NCI-H748 (cell line): ENCODE results near the gene ACOT12.
"Not testable (repeated sequence)": the region's sequence is repeated elsewhere in the genome, so short reads cannot be mapped to it uniquely, and the experiment has no call there.

Source experiments
- DNase-seq: peaks from one replicate; lab custom pipeline; 2025; ENCODE audit not compliant: unreplicated experiment; lab: John Stamatoyannopoulos, UW

Gene ACOT12

GRCh38 chr5:81393783-81394718 is at the start of gene ACOT12:
Gene ACOT12 (minus strand): TSS chr5:81394134. CDS start chr5:81394114, 20 bp downstream.
- peak; percentile 62 for DNase-seq

DNA sequence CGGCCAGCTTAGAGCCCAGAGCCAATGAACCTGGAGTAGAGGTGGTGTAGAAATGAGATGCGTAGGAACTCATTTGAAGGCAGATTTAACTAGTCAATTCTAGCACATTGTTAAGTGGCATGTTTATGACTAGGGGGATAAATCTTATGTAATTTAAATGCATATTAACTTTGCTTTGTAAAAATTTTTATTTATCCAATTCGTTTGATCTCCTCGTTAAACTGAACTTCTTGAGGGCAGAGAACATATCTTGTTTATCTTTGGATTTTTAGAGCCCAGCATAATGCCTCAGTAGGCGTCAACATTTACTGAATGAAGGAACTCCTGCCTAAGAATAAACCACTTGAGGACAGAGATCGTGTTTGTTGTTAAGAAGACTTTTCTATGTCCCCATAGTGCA is 41.1 kb upstream of the ACOT12 start:
- no peak for DNase-seq

DNA sequence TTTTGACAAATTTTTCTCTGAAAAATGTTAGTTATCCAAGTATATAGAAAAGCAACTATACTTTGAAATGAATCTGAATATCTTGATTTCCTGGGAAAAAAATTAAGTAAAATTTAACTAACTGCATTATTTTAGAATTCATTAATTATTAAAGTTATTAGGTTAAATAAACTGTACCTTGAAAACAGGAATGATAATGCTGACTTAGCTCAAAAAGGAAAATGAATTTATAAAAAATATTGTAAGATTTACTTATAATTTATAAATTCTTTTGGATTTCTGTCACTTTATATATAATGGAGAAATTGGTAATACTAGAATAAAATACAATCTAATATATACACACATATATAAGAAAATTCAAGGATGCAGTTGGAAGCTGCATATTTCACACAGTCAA is 36.1 kb upstream of the ACOT12 start:
- DNase-seq, result no peak

- no peak for DNase-seq
Observed at GRCh38 chr5:81429363-81429762, 35.4 kb upstream of the ACOT12 start.

DNA sequence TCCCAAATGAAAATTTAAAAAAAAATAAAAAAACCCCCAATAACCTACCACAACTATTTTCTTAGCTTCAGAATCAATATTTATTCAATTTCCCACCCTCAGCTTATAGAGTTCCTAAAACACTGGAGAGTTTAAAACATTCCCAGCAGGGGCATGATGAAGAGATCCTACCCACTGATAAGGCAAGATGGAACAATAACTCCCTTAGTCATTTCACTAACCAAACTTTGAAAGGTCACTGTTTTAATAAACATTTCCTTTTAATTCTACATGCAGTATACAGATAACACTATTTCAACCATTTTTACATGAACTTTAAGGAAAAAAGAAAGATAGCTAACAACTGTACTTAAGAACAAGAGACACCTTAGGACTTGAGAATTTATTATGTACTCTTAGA is 34.9 kb upstream of the ACOT12 start:
- no peak for DNase-seq

GRCh38 chr5:81428446-81428845 is 34.5 kb upstream of the ACOT12 start:
- DNase-seq, result no peak

DNA sequence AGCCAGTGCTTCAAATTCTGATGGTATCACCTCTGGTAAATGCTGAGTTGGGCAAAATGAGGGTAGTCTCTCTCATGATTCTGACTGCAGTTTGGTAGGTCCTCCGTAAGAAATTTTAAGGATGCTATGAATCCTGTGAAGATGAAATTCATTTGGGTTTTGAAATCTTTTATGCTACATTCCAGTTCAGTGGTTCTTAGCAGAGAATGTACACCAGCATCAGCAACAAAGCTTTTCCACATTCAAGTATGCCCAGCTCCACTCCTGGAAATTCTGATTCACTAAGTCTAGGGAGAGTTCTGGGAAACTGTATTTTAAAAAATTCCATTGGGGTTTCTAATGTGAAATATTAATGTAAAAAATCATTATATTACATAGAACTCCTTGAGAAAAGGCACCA is 33.6 kb upstream of the ACOT12 start:
- no peak for DNase-seq

DNA sequence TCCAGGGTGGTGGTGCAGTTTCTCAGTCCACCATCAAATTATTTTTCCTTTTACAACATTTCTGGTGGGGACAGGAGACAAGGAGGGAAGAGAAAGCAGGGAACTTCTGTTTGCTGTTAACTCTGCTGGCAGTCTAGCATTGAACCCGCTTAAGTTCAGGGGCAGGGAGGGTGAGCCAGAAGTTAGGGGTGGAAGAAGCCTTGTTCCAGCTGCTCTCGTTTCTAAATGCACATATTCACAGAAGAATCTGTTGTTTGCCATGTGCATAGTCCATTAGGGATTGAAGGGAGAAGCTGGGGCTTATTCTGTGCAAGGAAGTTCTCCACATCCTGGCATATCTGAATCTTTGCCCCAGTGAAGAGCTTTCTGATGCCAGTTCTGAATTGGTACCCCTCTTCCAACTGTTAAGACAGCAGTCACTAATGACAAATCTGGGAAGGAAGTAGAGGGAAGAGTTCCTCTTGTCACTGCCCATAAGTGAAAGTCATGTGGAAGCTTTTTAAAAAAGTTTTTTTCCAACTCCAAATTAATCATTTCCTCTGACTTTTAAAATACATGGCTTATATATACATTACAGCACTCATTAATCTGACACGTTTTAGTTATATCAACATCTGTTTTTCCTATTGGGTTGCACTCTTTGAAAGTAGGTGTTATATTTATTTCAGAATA is 32.6 kb upstream of the ACOT12 start:
- DNase-seq, result no peak

DNA sequence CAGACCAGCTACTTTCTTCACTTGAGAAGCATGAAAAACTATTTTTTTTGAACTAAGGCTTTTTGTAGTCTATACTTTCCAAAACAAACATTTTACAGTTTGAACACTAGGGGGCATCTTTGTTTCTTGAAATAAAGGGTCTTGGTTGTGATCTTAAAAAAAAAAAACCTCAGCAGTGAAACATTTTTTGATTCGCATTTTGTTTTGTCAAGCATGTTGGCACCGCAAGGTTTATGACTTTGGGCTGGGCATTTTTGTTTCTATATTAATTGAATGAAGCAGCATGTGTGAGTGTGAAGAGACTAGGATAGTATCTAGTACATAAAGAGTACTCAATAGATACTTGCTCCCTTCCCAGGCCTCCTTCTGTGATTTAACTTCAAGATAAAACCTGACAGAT is 31.6 kb upstream of the ACOT12 start:
- DNase-seq, result peak; percentile 57

DNA sequence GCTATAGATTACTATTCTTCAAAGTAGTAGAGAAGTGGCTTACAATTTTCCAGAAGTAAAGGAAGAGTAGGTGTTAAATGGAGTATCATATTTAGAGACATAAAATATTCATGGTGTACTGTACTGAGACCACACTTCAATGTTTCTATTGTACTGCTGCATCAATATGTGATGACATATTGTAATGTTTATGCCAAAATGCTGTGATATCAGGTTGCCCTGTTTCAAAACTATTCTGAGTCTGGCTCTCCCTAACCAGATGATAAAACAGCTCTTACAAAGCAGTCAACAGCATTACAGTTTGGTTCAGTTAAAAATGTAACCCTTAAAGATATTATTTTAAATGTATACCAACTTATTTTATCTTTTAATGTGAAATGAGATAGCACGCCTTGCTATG is 30.8 kb upstream of the ACOT12 start:
- no peak for DNase-seq

- DNase-seq, result no peak
Observed at GRCh38 chr5:81422671-81423070, 28.7 kb upstream of the ACOT12 start.

DNA sequence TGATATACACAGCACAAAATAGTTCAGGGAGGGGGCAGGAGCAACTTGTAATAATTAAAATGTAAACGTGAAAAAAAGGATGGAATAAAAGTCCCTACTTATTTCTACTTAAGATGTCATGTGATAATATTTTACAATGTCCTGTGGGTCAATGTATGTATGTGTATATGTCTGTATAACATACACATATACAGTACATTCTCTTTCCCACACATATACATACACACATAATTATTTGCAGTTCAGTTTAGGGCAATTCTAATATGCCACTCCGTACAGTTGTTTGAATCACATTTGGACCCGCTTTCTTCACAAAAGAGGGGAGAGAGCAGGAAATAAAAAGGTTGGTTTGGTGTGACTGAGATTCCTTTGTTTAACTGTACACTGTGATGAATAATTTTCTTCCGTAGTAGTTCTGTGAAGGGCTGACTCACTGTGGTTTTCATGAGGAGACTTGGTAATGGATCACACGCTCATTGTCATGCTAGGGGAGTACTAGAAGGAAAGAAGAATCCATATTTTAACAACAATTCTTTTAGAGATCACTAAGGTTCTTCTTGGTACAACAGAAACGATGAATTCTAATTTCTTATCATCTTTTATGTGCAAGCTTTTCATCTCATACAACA is 26.2 kb upstream of the ACOT12 start:
- DNase-seq, result no peak

- DNase-seq, result no peak
Observed at GRCh38 chr5:81418606-81419005, 24.7 kb upstream of the ACOT12 start.

DNA sequence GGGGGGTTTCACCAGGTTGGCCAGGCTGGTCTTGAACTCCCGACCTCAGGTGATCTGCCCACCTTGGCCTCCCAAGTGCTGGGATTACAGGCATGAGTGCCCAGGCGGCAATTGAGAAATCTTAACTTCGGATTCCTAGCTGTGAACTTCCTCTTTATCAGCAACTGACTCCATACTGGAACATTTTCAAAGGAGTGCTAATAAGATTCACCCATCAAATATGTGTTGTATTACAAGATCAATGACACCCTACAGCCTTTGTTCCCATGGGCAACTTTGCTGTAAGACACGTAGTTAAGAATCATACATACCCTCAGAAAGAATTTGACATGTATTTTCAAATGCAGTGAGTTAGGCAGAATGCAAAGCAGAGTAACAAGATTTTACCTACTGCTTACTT is 23.1 kb upstream of the ACOT12 start:
- DNase-seq, result no peak

DNA sequence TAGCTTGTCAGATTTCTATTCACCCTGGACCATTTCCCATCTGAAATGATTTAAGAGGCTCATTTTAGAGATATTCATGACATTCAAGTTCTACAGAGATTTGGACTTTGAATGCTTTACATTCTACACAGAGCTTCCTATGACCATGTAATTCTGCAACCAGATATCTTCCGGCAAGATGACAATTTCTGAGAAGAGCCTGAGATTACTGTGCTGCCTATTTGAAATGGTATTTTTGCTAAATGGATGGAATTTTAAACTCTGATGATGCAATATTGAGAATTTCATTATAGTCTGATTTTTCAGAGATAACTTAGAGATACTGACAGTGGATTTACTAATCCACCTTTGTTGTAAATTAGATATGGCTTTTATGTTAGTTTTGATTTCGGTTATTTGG is 16.0 kb upstream of the ACOT12 start:
- no peak for DNase-seq

DNA sequence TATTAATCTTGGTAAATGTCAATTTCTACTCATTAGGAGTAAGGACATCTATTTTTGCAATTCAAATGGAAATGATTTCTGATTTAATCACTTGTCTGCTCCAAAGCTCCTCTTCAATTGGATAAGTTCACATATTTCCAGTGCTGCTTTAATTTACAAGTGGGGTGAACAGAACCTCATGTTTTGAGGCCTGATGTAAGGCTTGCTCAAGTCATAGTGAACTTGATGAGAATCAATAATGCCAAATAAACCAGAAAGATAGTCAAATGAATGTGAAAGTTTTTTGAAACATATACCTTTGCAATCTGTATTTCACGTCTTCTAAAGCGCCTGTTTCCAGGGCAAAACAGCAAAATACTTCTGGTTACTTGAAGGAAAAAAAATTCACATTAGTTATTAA is 15.4 kb upstream of the ACOT12 start:
- DNase-seq, result no peak

DNA sequence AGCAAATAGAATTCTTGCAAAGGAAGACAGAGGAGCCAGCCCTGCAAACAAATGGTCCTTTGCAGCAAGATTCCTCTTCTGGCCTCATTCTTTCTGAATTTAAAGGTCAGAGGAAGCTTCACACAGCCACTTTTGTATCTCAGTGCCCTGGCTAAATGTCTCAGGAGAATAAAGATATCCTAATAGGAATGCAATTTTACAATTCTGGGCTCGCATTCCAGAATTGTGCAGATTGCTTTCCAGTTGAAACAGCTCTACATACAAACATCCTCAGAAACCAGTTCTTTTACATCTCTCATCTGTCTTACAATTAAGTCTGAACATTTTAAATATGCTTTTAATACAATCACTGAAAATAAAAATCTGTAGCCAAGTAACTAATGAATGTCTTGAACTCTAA is 14.6 kb upstream of the ACOT12 start:
- no peak for DNase-seq

DNA sequence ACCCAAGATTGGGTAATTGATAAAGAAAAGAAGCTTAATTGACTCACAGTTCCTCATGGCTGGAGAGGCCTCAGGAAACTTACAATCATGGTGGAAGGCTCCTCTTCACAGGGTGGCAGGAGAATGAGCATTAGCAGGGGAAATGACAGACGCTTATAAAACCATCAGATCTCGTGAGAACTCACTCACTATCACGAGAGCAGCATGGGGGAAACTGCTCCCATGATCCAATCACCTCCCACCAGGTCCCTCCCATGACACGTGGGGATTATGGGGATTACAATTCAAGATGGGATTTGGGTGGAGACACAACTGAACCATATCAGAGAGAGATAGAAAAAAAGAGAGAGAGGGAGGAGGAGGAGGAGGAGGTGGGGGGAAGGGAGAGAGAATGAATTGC is 13.9 kb upstream of the ACOT12 start:
- not testable (repeated sequence) for DNase-seq

DNA sequence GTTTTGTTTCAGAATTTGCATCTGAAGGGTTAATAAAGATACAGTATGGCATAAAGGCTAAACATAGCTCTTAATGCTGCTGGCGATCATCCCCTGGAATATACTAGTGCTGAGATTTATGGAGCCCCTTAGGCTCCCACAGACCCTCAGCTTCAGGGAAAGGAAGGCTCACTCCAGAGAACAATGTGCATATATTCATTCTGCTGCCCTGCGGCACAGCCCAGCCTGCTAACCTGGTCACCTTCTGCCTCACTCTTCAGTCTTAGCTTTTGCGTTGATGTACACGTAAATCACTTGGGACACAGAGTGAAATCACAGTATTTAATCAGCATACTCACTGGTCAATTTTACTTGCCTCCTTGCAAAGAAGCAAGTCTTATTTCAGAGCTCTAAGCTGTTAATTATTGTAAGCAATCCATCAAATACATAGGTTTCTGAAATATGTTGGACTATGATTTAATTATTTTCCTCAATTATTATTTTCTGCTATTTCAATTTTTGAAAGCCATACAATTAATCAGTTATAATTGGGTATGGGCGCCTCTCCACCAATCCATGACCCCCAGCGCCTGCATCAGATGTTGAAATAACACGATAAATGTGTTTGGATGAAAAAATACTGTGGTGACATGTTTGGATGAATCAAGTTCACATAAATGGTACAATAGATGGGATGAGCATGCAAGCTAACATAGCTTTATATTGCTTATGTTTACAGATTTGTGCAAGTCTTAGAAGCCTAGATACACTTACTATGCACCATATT is 11.4 kb upstream of the ACOT12 start:
- no peak for DNase-seq

DNA sequence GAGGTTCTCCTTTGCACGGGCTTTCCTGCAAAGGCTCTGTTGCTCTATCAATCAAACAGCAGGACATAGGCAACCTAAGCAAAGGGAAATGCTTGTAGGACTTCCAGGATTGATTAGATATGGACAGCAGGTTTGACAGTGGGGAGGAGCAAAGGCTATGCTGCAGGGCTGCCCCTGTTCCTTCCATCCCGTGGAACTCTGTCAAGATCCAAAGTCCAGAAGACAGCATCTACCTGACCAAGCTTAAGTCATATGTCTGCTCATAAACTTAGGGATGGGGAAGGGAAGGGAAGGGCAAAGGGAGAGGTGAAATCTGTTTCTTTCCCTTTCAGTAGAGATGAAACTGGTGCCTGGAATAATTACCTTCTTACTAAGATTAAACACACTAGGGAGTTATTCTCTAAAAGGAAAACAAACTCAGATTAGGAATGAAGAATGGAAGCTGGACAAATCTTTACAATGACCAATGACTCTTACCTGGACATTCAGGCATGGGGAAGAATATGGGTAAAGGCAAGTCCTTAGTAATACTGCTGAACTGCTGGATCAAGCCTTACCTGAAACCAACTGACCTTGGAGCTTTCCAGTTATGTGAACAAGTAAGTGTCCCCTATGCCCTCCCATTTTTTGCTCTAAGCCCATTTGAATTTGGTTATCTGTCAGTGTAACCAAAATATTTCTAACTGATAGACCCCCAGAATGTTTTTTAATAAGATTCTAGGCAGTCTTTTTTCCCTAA is 8.4 kb upstream of the ACOT12 start:
- no peak for DNase-seq

GRCh38 chr5:81401266-81401665 is 7.3 kb upstream of the ACOT12 start:
- DNase-seq, result no peak
